ENCODE results near the gene NAXD.
"Not testable (repeated sequence)": the region's sequence is repeated elsewhere in the genome, so short reads cannot be mapped to it uniquely, and the experiment has no call there.

The NAXD gene

GRCh38 chr13:110653271-110653670 lies 37.9 kb downstream of the NAXD start:
- no peaks in the 10 kb centered on the region for H3K4me1 ChIP-seq (ENCODE audit: control insufficient read depth, insufficient read depth, low read length, poor library complexity, severe bottlenecking)
- WGBS, 2 experiments (ENCODE audit: insufficient coverage in 2 of 2), result 87 to 88% methylated on average over 14 of the region's 14 CpGs
- H3K4me3 ChIP-seq (ENCODE audit: extremely low read depth, insufficient read depth, low read length, poor library complexity, severe bottlenecking), result no peak overlapping the region
- peaks cover 3% of the 10 kb centered on the region for H3K9me3 ChIP-seq (ENCODE audit: control insufficient read depth, low read length)
- no peak overlapping the region for H3K27ac ChIP-seq (ENCODE audit: low read depth, low read length, severe bottlenecking)
- peaks cover 25% of the 10 kb centered on the region for H3K36me3 ChIP-seq (ENCODE audit: control insufficient read depth, insufficient read depth, low read length)

DNA sequence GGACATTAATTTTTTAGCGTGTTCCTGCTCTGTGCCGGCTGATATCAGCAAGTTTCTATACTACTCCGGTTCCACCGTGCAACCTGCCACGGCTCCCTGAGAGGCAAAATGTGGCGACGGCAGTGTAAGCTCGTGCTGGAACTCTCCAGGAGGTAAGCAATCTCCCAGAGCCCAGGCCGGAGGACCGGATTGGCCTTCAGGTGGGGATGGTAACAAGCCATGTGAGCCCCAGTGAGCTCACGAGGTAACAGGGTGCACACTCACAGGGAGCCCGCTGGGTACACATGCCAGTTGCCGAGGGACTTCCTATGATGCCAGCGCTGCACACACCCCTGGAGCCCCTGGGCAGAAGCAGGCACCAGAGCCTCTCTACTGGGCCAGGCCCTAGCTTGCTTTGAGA lies 38.5 kb downstream of the NAXD start:
- H3K9me3 ChIP-seq (ENCODE audit: control insufficient read depth, low read length), result peaks cover 3% of the 10 kb centered on the region
- peaks cover 25% of the 10 kb centered on the region for H3K36me3 ChIP-seq (ENCODE audit: control insufficient read depth, insufficient read depth, low read length)
- 95 to 96% methylated on average over 12 to 14 of the region's 14 CpGs for WGBS, 2 experiments (ENCODE audit: insufficient coverage in 2 of 2)
- no peak overlapping the region for H3K27ac ChIP-seq (ENCODE audit: low read depth, low read length, severe bottlenecking)
- no peaks in the 10 kb centered on the region for H3K4me1 ChIP-seq (ENCODE audit: control insufficient read depth, insufficient read depth, low read length, poor library complexity, severe bottlenecking)
- H3K4me3 ChIP-seq (ENCODE audit: extremely low read depth, insufficient read depth, low read length, poor library complexity, severe bottlenecking), result no peak overlapping the region

- H3K36me3 ChIP-seq (ENCODE audit: control insufficient read depth, insufficient read depth, low read length), result peaks cover 45% of the 10 kb centered on the region
Observed at GRCh38 chr13:110657196-110657595, 41.9 kb downstream of the NAXD start.

DNA sequence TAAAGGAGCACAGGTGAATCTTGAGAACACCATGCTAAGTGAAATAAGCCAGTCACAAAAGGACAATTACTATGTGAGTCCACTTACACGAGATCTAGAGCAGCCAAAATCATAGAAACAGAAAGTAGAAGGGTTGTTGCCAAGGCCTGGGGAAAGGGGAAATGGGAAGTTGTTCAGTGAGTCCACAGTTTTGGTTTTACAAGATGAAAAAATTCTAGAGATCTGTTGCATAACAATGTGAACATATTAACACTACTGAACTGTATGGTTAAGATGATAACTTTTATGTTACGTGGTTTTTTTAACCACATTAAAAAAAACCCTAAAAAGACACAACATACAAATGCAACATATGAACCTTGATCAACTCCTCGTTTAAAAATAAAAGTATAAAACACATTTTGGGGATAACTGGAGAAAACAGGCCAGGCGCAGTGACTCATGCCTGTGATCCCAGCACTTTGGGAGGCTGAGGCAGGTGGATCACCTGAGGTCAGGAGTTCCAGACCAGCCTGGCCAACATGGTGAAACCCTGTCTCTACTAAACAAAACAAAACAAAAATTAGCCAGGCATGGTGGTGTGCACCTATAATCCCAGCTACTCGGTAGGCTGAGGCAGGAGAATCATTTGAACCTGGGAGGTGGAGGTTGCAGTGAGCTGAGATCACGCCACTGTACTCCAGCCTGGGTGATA lies 43.0 kb downstream of the NAXD start:
- H3K4me1 ChIP-seq (ENCODE audit: control insufficient read depth, insufficient read depth, low read length, poor library complexity, severe bottlenecking); H3K4me3 ChIP-seq (ENCODE audit: extremely low read depth, insufficient read depth, low read length, poor library complexity, severe bottlenecking); H3K27ac ChIP-seq (ENCODE audit: low read depth, low read length, severe bottlenecking): not testable (repeated sequence)
- WGBS, 2 experiments (ENCODE audit: insufficient coverage in 2 of 2), result 93 to 96% methylated on average over 3 to 4 of the region's 6 CpGs
- peaks cover 56% of the 10 kb centered on the region for H3K36me3 ChIP-seq (ENCODE audit: control insufficient read depth, insufficient read depth, low read length)
- H3K9me3 ChIP-seq (ENCODE audit: control insufficient read depth, low read length), result peaks cover 17% of the 10 kb centered on the region

More at GRCh38 chr13:110657196-110657595, 41.9 kb downstream of the NAXD start:
- no peak overlapping the region for H3K4me3 ChIP-seq (ENCODE audit: extremely low read depth, insufficient read depth, low read length, poor library complexity, severe bottlenecking)
- 100% methylated on average over 3 of the region's 7 CpGs; no CpG with 5 or more reads in 1 of the 2 experiments for WGBS, 2 experiments (ENCODE audit: insufficient coverage in 2 of 2)
- no peaks in the 10 kb centered on the region for H3K4me1 ChIP-seq (ENCODE audit: control insufficient read depth, insufficient read depth, low read length, poor library complexity, severe bottlenecking)
- no peak overlapping the region for H3K27ac ChIP-seq (ENCODE audit: low read depth, low read length, severe bottlenecking)
- H3K9me3 ChIP-seq (ENCODE audit: control insufficient read depth, low read length), result peaks cover 17% of the 10 kb centered on the region

DNA sequence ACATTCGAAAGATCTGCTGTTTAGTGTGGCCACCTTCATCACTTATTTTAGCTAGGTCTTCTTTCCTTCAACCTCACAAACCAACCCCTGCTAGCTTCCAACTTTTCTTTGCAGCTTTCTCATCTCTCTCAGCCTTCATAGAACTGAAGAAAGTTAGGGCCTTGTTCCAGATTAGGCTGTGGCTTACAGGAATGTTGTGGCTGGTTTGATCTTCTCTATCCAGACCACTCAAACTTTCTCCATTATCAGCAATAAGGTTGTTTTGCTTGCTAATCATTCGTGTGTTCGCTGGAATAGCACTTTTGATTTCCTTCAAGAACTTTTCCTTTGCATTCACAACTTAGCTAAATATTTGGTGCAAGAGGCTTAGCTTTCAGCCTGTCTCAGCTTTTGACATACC lies 45.9 kb downstream of the NAXD start:
- WGBS, 2 experiments (ENCODE audit: insufficient coverage in 2 of 2), result 100% methylated on average over 2 to 3 of the region's 3 CpGs
- Histone ChIP-seq H3K27ac (ENCODE audit: low read depth, low read length, severe bottlenecking) (no peak overlapping the region), H3K4me1 (ENCODE audit: control insufficient read depth, insufficient read depth, low read length, poor library complexity, severe bottlenecking) (no peaks in the 10 kb centered on the region), H3K9me3 (ENCODE audit: control insufficient read depth, low read length) (peaks cover 17% of the 10 kb centered on the region), H3K4me3 (ENCODE audit: extremely low read depth, insufficient read depth, low read length, poor library complexity, severe bottlenecking) (no peak overlapping the region), H3K36me3 (ENCODE audit: control insufficient read depth, insufficient read depth, low read length) (peaks cover 75% of the 10 kb centered on the region)

DNA sequence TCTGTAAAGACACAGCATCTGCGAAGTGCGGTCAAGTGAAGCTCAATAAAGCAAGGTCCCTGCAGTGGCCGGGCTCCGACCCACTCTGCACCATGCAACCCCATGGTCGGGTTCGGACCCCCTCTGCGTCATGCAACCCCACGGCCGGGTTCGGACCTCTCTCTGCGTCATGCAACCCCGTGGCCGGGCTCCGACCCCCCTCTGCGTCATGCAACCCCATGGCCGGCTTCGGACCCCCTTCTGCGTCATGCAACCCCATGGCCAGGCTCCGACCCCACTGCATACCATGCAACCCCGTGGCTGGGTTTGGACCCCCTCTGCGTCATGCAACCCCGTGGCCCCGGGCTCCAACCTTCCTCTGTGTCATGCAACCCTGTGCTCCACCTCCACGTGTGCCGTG lies 46.7 kb downstream of the NAXD start:
- no peaks in the 10 kb centered on the region for H3K4me1 ChIP-seq (ENCODE audit: control insufficient read depth, insufficient read depth, low read length, poor library complexity, severe bottlenecking)
- no peak overlapping the region for H3K27ac ChIP-seq (ENCODE audit: low read depth, low read length, severe bottlenecking)
- peaks cover 79% of the 10 kb centered on the region for H3K36me3 ChIP-seq (ENCODE audit: control insufficient read depth, insufficient read depth, low read length)
- WGBS, 2 experiments (ENCODE audit: insufficient coverage in 2 of 2), result 92 to 97% methylated on average over 23 to 24 of the region's 25 CpGs
- peaks cover 17% of the 10 kb centered on the region for H3K9me3 ChIP-seq (ENCODE audit: control insufficient read depth, low read length)
- H3K4me3 ChIP-seq (ENCODE audit: extremely low read depth, insufficient read depth, low read length, poor library complexity, severe bottlenecking), result no peak overlapping the region

- Histone ChIP-seq H3K36me3 (ENCODE audit: control insufficient read depth, insufficient read depth, low read length) (peaks cover 71% of the 10 kb centered on the region), H3K4me1 (ENCODE audit: control insufficient read depth, insufficient read depth, low read length, poor library complexity, severe bottlenecking) (no peaks in the 10 kb centered on the region), H3K9me3 (ENCODE audit: control insufficient read depth, low read length) (peaks cover 14% of the 10 kb centered on the region), H3K4me3 (ENCODE audit: extremely low read depth, insufficient read depth, low read length, poor library complexity, severe bottlenecking) (no peak overlapping the region), H3K27ac (ENCODE audit: low read depth, low read length, severe bottlenecking) (no peak overlapping the region)
- 97% methylated on average over 11 to 16 of the region's 16 CpGs for WGBS, 2 experiments (ENCODE audit: insufficient coverage in 2 of 2)
Observed at GRCh38 chr13:110662777-110663443, 47.6 kb downstream of the NAXD start.

GRCh38 chr13:110663491-110663890 lies 48.1 kb downstream of the NAXD start:
- peaks cover 14% of the 10 kb centered on the region for H3K9me3 ChIP-seq (ENCODE audit: control insufficient read depth, low read length)
- no peak overlapping the region for H3K4me3 ChIP-seq (ENCODE audit: extremely low read depth, insufficient read depth, low read length, poor library complexity, severe bottlenecking)
- H3K36me3 ChIP-seq (ENCODE audit: control insufficient read depth, insufficient read depth, low read length), result peaks cover 71% of the 10 kb centered on the region
- H3K27ac ChIP-seq (ENCODE audit: low read depth, low read length, severe bottlenecking), result no peak overlapping the region
- H3K4me1 ChIP-seq (ENCODE audit: control insufficient read depth, insufficient read depth, low read length, poor library complexity, severe bottlenecking), result no peaks in the 10 kb centered on the region
- WGBS, 2 experiments (ENCODE audit: insufficient coverage in 2 of 2), result 77 to 80% methylated on average over 6 to 7 of the region's 7 CpGs

DNA sequence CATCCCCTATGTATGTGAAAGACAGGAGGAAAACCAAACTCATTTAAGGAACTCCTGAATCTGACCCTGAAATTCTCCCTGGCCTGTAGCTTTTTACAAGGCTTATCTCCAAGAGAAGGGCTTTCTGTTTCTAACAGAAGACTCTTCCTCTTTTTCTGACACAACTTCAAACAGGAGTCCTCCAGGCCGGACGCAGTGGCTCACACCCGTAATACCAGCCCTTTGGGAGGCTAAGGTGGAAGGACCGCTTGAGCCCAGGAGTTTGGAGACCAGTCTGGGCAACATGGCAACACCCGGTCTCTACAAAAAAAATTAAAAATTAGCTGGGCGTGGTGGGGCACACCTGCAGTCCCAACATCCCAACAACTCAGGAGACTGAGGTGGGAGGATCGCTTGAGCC lies 48.7 kb downstream of the NAXD start:
- WGBS, 2 experiments (ENCODE audit: insufficient coverage in 2 of 2), result 94 to 95% methylated on average over 6 of the region's 7 CpGs
- Histone ChIP-seq H3K27ac (ENCODE audit: low read depth, low read length, severe bottlenecking) (no peak overlapping the region), H3K36me3 (ENCODE audit: control insufficient read depth, insufficient read depth, low read length) (peaks cover 77% of the 10 kb centered on the region), H3K9me3 (ENCODE audit: control insufficient read depth, low read length) (peaks cover 17% of the 10 kb centered on the region), H3K4me3 (ENCODE audit: extremely low read depth, insufficient read depth, low read length, poor library complexity, severe bottlenecking) (no peak overlapping the region), H3K4me1 (ENCODE audit: control insufficient read depth, insufficient read depth, low read length, poor library complexity, severe bottlenecking) (no peaks in the 10 kb centered on the region)

GRCh38 chr13:110664673-110665072 lies 49.3 kb downstream of the NAXD start:
- H3K36me3 ChIP-seq (ENCODE audit: control insufficient read depth, insufficient read depth, low read length), result peaks cover 78% of the 10 kb centered on the region
- no peak overlapping the region for H3K4me3 ChIP-seq (ENCODE audit: extremely low read depth, insufficient read depth, low read length, poor library complexity, severe bottlenecking)
- H3K4me1 ChIP-seq (ENCODE audit: control insufficient read depth, insufficient read depth, low read length, poor library complexity, severe bottlenecking), result no peaks in the 10 kb centered on the region
- 94 to 98% methylated on average over 5 to 11 of the region's 11 CpGs for WGBS, 2 experiments (ENCODE audit: insufficient coverage in 2 of 2)
- H3K27ac ChIP-seq (ENCODE audit: low read depth, low read length, severe bottlenecking), result no peak overlapping the region
- peaks cover 19% of the 10 kb centered on the region for H3K9me3 ChIP-seq (ENCODE audit: control insufficient read depth, low read length)
